ENCODE results near the gene NRP2. TPM values are rescaled to one million over a fixed set of nuclear protein-coding genes. Genes with fewer than 3 reads are reported as not detected.
A peak's percentile ranks its signal among the peaks of the same experiment; 100 is the strongest.

The NRP2 gene
- total RNA-seq: 90.3 and 93.5 TPM in 2 replicates
- long read RNA-seq, partial matches to known transcripts: 6 of 24 reads
- long read RNA-seq, other reads (novel, unspliced or antisense): 15 of 24 reads

GRCh38 chr2:205682239-205682970 is at the start of gene NRP2:
TSS of gene NRP2 (plus strand) at chr2:205682501. CDS start at chr2:205683291, 790 bp downstream.
- peak; percentile 77 for DNase-seq (ENCODE audit: low read depth, low spot score)
- peak within 1 kb of the TSS; percentile 95 for H3K27ac Mint-ChIP-seq (ENCODE audit: unreplicated experiment)
- peaks cover 48% of the 10 kb centered on the region for H3K27me3 Mint-ChIP-seq (ENCODE audit: low read depth)
- H3K9me3 Mint-ChIP-seq: no peaks in the 10 kb centered on the region
- no peak for TF ChIP-seq CTCF (conservative IDR thresholded peaks at IDR 0.05)
- H3K36me3 Mint-ChIP-seq (ENCODE audit: low read depth): no peaks in the 10 kb centered on the region
- H3K4me1 Mint-ChIP-seq: peaks cover 63% of the 10 kb centered on the region
- H3K4me3 Mint-ChIP-seq: peak within 1 kb of the TSS; percentile 96

- no peak overlapping the region for H3K27ac Mint-ChIP-seq (ENCODE audit: unreplicated experiment)
- H3K27me3 Mint-ChIP-seq (ENCODE audit: low read depth): no peaks in the 10 kb centered on the region
- DNase-seq (ENCODE audit: low read depth, low spot score): no peak
- TF ChIP-seq CTCF (conservative IDR thresholded peaks at IDR 0.05): no peak
- H3K9me3 Mint-ChIP-seq: peaks cover 9% of the 10 kb centered on the region
- peaks cover 8% of the 10 kb centered on the region for H3K4me1 Mint-ChIP-seq
- no peaks in the 10 kb centered on the region for H3K36me3 Mint-ChIP-seq (ENCODE audit: low read depth)
- H3K4me3 Mint-ChIP-seq: no peak overlapping the region
Observed at GRCh38 chr2:205633994-205634393, 48.3 kb upstream of the NRP2 start.

GRCh38 chr2:205636549-205637319 is 45.6 kb upstream of the NRP2 start:
- Mint-ChIP-seq H3K27ac (ENCODE audit: unreplicated experiment) (no peak overlapping the region), H3K4me3 (no peak overlapping the region), H3K27me3 (ENCODE audit: low read depth) (no peaks in the 10 kb centered on the region), H3K4me1 (no peaks in the 10 kb centered on the region), H3K36me3 (ENCODE audit: low read depth) (no peaks in the 10 kb centered on the region), H3K9me3 (peaks cover 12% of the 10 kb centered on the region)
- DNase-seq (ENCODE audit: low read depth, low spot score): no peak
- no peak for TF ChIP-seq CTCF (conservative IDR thresholded peaks at IDR 0.05)

GRCh38 chr2:205637320-205637602 is 45.0 kb upstream of the NRP2 start:
- no peak overlapping the region for H3K4me3 Mint-ChIP-seq
- peaks cover 5% of the 10 kb centered on the region for H3K4me1 Mint-ChIP-seq
- peaks cover 12% of the 10 kb centered on the region for H3K9me3 Mint-ChIP-seq
- no peak for DNase-seq (ENCODE audit: low read depth, low spot score)
- peak overlapping the region; percentile 37 for H3K27ac Mint-ChIP-seq (ENCODE audit: unreplicated experiment)
- no peak for TF ChIP-seq CTCF (conservative IDR thresholded peaks at IDR 0.05)
- no peaks in the 10 kb centered on the region for H3K36me3 Mint-ChIP-seq (ENCODE audit: low read depth)
- H3K27me3 Mint-ChIP-seq (ENCODE audit: low read depth): no peaks in the 10 kb centered on the region

- no peak for TF ChIP-seq CTCF (conservative IDR thresholded peaks at IDR 0.05)
- peaks cover 11% of the 10 kb centered on the region for H3K4me1 Mint-ChIP-seq
- peaks cover 9% of the 10 kb centered on the region for H3K9me3 Mint-ChIP-seq
- no peak overlapping the region for H3K4me3 Mint-ChIP-seq
- no peaks in the 10 kb centered on the region for H3K27me3 Mint-ChIP-seq (ENCODE audit: low read depth)
- no peak for DNase-seq (ENCODE audit: low read depth, low spot score)
- H3K27ac Mint-ChIP-seq (ENCODE audit: unreplicated experiment): peak overlapping the region; percentile 37
- H3K36me3 Mint-ChIP-seq (ENCODE audit: low read depth): no peaks in the 10 kb centered on the region
Observed at GRCh38 chr2:205637779-205638503, 44.4 kb upstream of the NRP2 start.

Data from neural crest cell (in vitro differentiated cells).